Epithelial cell of prostate (primary cell): Measurements from ENCODE around the gene NSUN3.
"Not testable (repeated sequence)": the region's sequence is repeated elsewhere in the genome, so short reads cannot be mapped to it uniquely, and the experiment has no call there.

Source experiments
- DNase-seq: peaks from one replicate; pipeline ENCODE4 v3.0.0-alpha.2; 2011; ENCODE audit warnings: low read depth, low spot score
- H3K27ac ChIP-seq: fragments of 450-650 bp; 2 replicates; pipeline ENCODE4 v1.5.1; 2017; ENCODE audit warnings: mild to moderate bottlenecking

NSUN3 gene

GRCh38 chr3:94062513-94063404 lies at the start of gene NSUN3, which contains the start of gene DHFR2:
Gene NSUN3 (plus strand): TSS chr3:94063061. CDS start chr3:94063127, 66 bp downstream.
Gene DHFR2 (minus strand): TSS chr3:94062916. CDS start chr3:94061511, 1,405 bp downstream.
- DNase-seq: peak; percentile 82
- H3K27ac ChIP-seq: peak within 1 kb of the TSS; percentile 91

DNA sequence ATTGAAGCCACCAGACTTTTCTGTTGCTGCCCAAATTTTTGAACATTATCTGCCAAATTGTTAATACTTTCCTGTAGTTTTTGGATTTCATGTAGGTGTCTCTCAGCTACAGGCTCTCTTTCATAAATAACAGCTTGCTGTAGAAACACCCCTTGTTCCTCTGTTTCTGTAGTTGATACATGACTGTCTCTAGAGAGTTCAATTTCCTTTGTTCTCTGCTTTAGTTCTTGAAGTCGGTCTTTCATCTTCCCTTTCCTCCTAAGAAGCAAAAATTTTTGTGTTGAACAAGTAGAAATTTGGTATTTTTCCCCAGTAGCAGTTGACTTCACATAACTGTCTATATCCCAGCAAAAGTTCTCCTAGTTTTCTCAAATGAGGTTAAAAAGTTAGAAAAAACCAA lies 47.8 kb upstream of the NSUN3 start:
- no peak for DNase-seq
- no peak overlapping the region for H3K27ac ChIP-seq

GRCh38 chr3:94019659-94020058 lies 43.2 kb upstream of the NSUN3 start:
- no peak for DNase-seq
- H3K27ac ChIP-seq: no peak overlapping the region

DNA sequence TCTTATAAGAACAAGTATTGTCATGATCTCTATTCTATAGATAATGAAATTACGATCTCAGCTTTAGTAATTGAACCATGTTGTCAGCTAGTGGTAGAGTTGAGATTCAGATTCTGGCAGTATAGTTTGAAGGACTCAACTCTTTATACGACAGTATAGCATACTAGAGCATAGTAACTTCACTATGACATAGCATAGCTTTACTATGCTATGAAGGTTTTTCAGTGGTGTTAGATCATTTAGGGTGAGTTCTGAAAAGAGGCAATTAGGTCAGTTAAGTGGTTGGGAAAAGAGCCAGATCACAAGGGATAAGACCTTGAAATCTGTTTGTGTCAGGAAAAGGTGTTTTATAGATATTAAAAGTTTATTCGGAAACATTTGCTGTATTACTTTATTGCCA lies 42.6 kb upstream of the NSUN3 start:
- DNase-seq: no peak
- H3K27ac ChIP-seq: no peak overlapping the region

- no peak for DNase-seq
- no peak overlapping the region for H3K27ac ChIP-seq
Observed at GRCh38 chr3:94024385-94024784, 38.5 kb upstream of the NSUN3 start.

GRCh38 chr3:94026623-94027022 lies 36.2 kb upstream of the NSUN3 start:
- no peak overlapping the region for H3K27ac ChIP-seq
- DNase-seq: no peak

DNA sequence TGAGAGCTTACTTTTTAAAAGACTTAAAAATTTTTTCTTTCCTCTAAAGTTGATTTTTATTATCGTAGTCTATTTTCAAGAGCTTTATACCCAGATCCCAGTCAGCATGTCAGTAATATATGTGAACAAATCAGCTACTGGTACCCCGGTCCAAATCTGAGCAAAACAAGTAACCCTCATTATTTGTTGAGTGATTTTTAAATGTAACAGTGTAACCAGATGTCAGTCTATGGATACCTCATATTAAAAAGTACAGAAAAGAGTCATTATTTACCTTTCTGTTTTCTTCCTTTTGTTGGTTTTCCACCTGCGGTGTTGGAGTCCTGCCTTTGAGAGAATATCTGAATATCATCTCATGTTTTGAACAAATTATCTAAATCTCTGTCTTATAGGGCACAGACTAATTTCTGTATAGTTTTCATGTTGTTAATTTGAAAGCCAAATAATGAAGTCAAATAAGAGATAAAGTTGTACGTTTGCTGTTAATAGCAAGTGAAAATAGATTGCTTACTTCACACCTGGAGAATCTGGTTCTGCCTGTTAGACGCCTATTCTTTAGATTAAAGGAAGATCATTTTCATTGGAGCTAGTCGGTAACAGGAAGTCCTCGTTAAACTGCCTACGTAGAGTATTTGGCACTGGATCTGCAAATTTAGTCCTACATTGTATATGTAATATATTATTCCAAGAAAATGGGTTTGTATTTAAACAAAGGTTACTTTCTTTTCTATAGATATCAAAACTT lies 34.6 kb upstream of the NSUN3 start, which contains the start of gene STX19:
TSS of gene STX19 (minus strand) at position 505 of the 745 bp plus-strand sequence. CDS start 13,328 bp downstream, outside the sequence.
- peak; percentile 46 for DNase-seq
- H3K27ac ChIP-seq: peak within 1 kb of the TSS; percentile 57

DNA sequence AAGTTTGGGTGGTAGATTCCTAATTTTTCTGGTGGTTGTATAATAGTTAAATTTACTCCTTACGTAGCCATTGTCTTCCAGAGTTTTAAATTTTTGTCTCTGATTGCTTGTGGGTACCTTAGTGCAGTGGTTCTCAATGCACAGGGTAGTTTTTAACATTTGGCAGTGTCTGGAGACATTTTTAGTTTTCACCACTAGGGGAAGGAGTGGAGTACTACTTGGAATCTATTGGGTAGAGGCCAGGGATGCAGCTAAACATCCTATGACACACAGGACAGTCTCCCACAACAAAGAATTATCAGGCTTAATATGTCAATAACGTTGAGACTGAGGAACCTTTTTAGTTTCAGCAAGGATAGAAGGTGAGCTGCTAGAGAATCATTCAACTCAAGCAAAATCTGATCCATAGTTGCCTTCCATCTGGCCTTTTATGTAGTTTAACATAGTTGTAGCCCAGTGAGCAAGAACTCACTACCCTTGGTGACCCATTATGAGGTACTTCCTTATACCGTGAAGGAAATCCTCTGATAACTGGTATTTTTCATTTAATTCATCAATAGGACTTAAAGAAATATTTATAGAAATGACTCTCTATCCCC lies 25.9 kb upstream of the NSUN3 start:
- H3K27ac ChIP-seq: no peak overlapping the region
- DNase-seq: peak; percentile 6

- H3K27ac ChIP-seq: no peak overlapping the region
- DNase-seq: no peak
Observed at GRCh38 chr3:94043285-94043684, 19.6 kb upstream of the NSUN3 start.

- not testable (repeated sequence) for DNase-seq, H3K27ac ChIP-seq
Observed at GRCh38 chr3:94044100-94044936, 18.5 kb upstream of the NSUN3 start.

DNA sequence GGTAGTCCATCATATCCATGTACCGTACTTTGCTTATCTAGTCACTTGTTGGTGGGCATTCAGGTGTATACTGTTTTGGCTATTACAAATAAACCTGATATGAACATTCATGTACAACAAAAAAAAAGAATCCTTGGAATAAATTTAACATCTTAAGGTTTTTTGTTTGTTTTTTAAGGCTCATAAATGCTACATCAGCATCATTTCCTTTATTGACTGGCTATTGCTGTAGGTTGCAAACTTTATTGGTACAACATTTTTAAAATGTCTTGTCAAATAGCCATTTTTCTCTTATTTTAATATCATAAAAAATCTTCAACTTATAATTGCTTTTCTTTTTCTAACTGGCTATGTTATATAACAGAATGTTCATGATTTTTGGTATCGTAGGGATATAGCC lies 16.3 kb upstream of the NSUN3 start:
- H3K27ac ChIP-seq: no peak overlapping the region
- no peak for DNase-seq

DNA sequence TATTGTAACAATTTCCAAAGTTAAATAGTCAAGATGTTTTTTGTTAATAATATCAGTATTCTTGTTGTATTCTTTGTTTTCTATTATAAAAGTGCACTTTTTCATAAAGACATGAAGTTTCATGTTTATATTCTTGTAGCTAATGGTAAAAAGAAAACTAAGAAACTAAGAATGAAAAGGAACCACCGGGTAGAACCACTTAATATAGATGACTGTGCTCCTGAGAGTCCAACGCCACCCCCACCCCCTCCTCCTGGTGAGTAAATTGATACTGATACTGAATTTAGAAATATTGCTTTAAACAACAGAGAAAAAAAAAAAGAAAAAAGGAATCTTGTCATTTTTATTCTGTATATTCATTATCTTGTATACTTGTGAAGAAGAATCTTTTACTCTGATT lies 13.6 kb upstream of the NSUN3 start:
- no peak overlapping the region for H3K27ac ChIP-seq
- no peak for DNase-seq

DNA sequence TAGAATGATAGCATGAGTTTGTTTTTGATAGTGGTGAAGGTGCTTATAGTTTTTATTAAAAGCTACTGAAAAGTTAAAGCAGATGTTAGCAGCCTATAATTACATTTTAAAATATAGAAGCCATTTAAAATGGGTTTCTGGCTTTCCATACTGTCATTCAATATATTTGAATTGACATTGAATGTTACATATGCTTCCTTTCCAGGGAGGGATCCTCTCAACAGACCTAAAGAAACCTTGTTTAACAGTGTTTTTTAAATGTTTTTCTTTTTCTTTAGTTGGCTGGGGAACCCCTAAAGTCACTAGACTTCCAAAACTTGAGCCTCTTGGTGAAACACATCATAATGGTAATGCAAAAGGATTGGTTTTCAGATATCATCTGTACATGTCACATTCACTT lies 12.3 kb upstream of the NSUN3 start:
- H3K27ac ChIP-seq: no peak overlapping the region

DNA sequence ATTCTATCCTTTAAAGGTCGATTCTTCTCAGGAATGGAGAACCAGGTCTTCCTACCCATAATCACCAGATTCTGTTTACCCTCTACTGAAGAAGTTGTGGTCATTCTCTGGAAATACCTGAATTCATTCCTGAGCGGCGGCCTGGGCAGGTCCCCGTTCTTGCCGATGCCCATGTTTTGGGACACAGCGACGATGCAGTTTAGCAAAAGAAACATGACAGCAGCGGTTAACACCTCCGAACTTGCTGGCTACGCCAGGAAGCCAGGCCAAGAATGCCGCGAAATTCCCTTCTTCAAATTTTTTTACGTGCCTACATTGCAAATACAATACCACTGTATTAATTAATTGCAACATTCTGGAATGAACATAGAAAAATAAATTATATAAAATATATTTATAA lies 1.6 kb upstream of the NSUN3 start:
- no peak overlapping the region for H3K27ac ChIP-seq
- no peak for DNase-seq

More for the DNA sequence above, 12.3 kb upstream of the NSUN3 start:
- DNase-seq: no peak

GRCh38 chr3:94063496-94064119 lies 747 bp downstream of the NSUN3 start:
- DNase-seq: no peak
- peak overlapping the region; percentile 91 for H3K27ac ChIP-seq

DNA sequence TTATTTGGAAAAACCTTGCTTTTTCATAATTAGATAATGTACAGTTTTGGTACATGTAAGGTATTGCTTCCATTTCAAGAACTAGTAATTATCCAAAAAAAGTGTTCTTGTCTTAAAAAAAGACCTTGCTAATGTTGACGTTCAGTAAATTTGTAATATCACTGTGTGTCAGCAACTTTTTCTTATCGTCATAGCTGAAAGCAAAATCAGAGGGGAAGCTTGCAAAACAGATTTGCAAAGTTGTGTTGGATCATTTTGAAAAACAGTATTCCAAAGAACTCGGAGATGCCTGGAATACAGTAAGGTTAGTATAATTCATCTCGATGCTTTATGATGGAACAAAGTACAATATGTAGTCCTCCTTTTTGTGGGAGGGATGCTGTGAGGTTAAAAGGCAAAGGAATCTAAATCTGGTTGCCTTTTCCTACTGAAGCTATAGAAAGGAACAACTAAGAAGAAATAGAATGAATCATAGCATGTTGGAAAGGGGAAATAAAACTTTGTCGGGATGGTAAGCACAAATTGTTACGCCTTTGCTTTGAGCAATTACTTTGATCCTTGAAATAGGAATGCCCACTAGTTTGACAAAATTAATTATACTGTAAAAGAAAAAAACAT lies 1.5 kb downstream of the NSUN3 start:
- DNase-seq: no peak
- no peak overlapping the region for H3K27ac ChIP-seq

GRCh38 chr3:94065122-94065521 lies 2.3 kb downstream of the NSUN3 start:
- no peak overlapping the region for H3K27ac ChIP-seq
- no peak for DNase-seq

DNA sequence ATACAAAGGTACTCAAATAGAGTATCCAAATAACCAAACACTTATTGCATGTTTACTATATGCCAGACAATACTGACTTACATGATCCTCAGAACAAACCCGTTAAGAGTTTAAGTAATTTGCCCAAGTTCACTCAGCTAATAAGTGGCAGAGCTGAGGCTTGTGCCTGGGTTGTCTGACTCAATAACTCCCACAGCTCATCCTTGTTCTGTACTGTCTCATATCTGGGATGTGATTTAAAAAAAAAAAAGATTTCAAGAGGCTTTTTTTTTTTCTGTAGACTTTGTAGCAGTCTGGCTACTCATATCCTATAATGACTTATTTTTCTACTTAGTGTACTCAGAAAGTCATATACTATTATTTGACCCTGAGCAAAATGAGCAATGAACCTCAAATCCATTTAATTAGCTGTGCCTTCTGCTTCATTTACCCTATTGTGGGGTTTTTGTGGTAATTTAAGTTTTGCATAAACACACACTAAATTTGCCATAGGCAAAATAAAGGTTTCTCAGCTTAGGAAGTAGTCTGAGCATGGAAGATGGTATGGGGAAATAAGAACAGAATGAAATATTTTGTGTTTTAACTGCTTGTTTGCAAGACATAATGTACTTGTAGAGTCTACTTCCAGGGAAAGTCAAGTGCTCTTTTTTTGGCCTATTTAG lies 3.1 kb downstream of the NSUN3 start:
- no peak for DNase-seq
- H3K27ac ChIP-seq: no peak overlapping the region
